ENCODE results near the gene EXPH5.
A peak's percentile ranks its signal among the peaks of the same experiment; 100 is the strongest.

Gene EXPH5

DNA sequence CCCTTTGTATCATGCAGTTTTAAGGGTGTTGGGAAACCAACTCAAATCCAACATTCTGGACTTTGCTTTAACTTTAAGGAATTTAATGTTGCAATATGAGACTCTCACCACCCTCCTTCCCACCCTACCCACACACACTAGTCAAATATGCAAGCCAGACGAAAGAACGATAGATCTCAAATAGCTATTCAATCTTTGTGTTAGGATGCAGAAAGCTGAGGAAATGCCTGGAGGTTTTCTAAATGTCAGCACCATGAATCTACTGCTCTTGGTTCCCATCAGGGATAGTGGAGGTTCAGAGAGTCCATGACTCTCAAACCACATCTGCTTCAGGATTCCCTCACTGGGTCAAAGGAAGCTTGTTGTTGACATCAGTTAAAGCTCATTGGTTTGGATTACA is 33.7 kb downstream of the EXPH5 start:
- H3K4me3 ChIP-seq (ENCODE audit: low read length) = no peak overlapping the region
- no peaks in the 10 kb centered on the region for H3K27me3 ChIP-seq (replicated peaks; ENCODE audit: insufficient read depth, low read length)
- no peaks in the 10 kb centered on the region for H3K79me2 ChIP-seq (ENCODE audit: low read length)
- H3K9me3 ChIP-seq (replicated peaks; ENCODE audit: insufficient read depth, low read length) = no peaks in the 10 kb centered on the region
- H3K9ac ChIP-seq (ENCODE audit: low read length) = no peak overlapping the region
- TF ChIP-seq EZH2 (optimal IDR thresholded peaks at IDR 0.05; ENCODE audit: low read depth, low read length) = no peak
- no peak for TF ChIP-seq EZH2phosphoT487 (IDR thresholded peaks at IDR 0.05; ENCODE audit: low read length)
- no peak for TF ChIP-seq CTCF (IDR thresholded peaks at IDR 0.05; ENCODE audit: low read length)
- H3K27ac ChIP-seq (ENCODE audit: low read length) = no peak overlapping the region
- no peak overlapping the region for H2AFZ ChIP-seq (ENCODE audit: low read length)
- no peaks in the 10 kb centered on the region for H3F3A ChIP-seq (ENCODE audit: insufficient read depth, low read length)
- H4K20me1 ChIP-seq (ENCODE audit: insufficient read depth, low read length) = no peaks in the 10 kb centered on the region
- DNase-seq = no peak
- no peak overlapping the region for H3K4me2 ChIP-seq (ENCODE audit: low read depth, low read length)
- no peaks in the 10 kb centered on the region for H3K9me2 ChIP-seq (replicated peaks; ENCODE audit: insufficient read depth, low read length)
- no peaks in the 10 kb centered on the region for H3K36me3 ChIP-seq (replicated peaks; ENCODE audit: insufficient read depth, low read length)
- peaks cover 6% of the 10 kb centered on the region; the same call in 1 of the 2 replicates for H3K4me1 ChIP-seq (ENCODE audit: low read length)

GRCh38 chr11:108559340-108559739 is 34.2 kb downstream of the EXPH5 start:
- no peak for DNase-seq
- Histone ChIP-seq H3K36me3 (replicated peaks; ENCODE audit: insufficient read depth, low read length) (no peaks in the 10 kb centered on the region), H3K4me1 (ENCODE audit: low read length) (peaks cover 6% of the 10 kb centered on the region; the same call in 1 of the 2 replicates), H2AFZ (ENCODE audit: low read length) (no peak overlapping the region), H3K4me2 (ENCODE audit: low read depth, low read length) (no peak overlapping the region), H3K9ac (ENCODE audit: low read length) (no peak overlapping the region), H3K9me3 (replicated peaks; ENCODE audit: insufficient read depth, low read length) (no peaks in the 10 kb centered on the region), H3K9me2 (replicated peaks; ENCODE audit: insufficient read depth, low read length) (no peaks in the 10 kb centered on the region), H3K79me2 (ENCODE audit: low read length) (no peaks in the 10 kb centered on the region), H4K20me1 (ENCODE audit: insufficient read depth, low read length) (no peaks in the 10 kb centered on the region), H3K27me3 (replicated peaks; ENCODE audit: insufficient read depth, low read length) (no peaks in the 10 kb centered on the region), H3F3A (ENCODE audit: insufficient read depth, low read length) (no peaks in the 10 kb centered on the region), H3K27ac (ENCODE audit: low read length) (no peak overlapping the region), H3K4me3 (ENCODE audit: low read length) (no peak overlapping the region)
- TF ChIP-seq CTCF (IDR thresholded peaks at IDR 0.05; ENCODE audit: low read length) (no peak), EZH2phosphoT487 (IDR thresholded peaks at IDR 0.05; ENCODE audit: low read length) (no peak), EZH2 (optimal IDR thresholded peaks at IDR 0.05; ENCODE audit: low read depth, low read length) (no peak)

- peak; percentile 18 for DNase-seq
- H3K79me2 ChIP-seq (ENCODE audit: low read length) = no peaks in the 10 kb centered on the region
- H3K4me2 ChIP-seq (ENCODE audit: low read depth, low read length) = no peak overlapping the region
- no peak overlapping the region for H3K4me3 ChIP-seq (ENCODE audit: low read length)
- H3K27ac ChIP-seq (ENCODE audit: low read length) = no peak overlapping the region
- H3K9me3 ChIP-seq (replicated peaks; ENCODE audit: insufficient read depth, low read length) = no peaks in the 10 kb centered on the region
- H3K36me3 ChIP-seq (replicated peaks; ENCODE audit: insufficient read depth, low read length) = no peaks in the 10 kb centered on the region
- no peak overlapping the region for H2AFZ ChIP-seq (ENCODE audit: low read length)
- peaks cover 6% of the 10 kb centered on the region; the same call in 1 of the 2 replicates for H3K4me1 ChIP-seq (ENCODE audit: low read length)
- no peaks in the 10 kb centered on the region for H3K27me3 ChIP-seq (replicated peaks; ENCODE audit: insufficient read depth, low read length)
- TF ChIP-seq CTCF (IDR thresholded peaks at IDR 0.05; ENCODE audit: low read length) = no peak
- TF ChIP-seq EZH2phosphoT487 (IDR thresholded peaks at IDR 0.05; ENCODE audit: low read length) = no peak
- no peak for TF ChIP-seq EZH2 (optimal IDR thresholded peaks at IDR 0.05; ENCODE audit: low read depth, low read length)
- no peaks in the 10 kb centered on the region for H3K9me2 ChIP-seq (replicated peaks; ENCODE audit: insufficient read depth, low read length)
- H3F3A ChIP-seq (ENCODE audit: insufficient read depth, low read length) = no peaks in the 10 kb centered on the region
- no peaks in the 10 kb centered on the region for H4K20me1 ChIP-seq (ENCODE audit: insufficient read depth, low read length)
- H3K9ac ChIP-seq (ENCODE audit: low read length) = no peak overlapping the region
Observed at GRCh38 chr11:108558222-108558621, 35.3 kb downstream of the EXPH5 start.
